Measurements from ENCODE around the gene CACNG6.

CACNG6 gene

DNA sequence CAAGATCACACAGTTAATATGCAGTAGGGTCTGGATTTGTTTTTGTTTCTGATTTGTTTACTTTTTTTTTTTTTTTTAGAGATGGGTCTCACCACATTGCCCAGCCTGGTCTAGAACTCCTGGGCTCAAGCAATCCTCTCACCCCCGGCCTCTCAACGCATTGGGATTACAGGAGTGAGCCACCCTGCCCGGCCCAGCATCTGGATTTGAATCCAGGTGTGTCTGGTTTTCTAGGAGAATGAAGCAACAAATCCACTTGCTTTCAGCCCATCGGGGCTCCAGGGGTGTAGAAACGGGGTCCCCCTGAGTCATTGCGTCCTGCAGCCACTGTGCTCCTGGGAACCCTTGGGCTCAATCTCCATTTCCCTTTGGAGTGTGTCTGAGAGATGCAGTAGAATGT, 22.1 kb upstream of the CACNG6 start:
- DNase-seq (ENCODE audit: low spot score), result no peak

DNA sequence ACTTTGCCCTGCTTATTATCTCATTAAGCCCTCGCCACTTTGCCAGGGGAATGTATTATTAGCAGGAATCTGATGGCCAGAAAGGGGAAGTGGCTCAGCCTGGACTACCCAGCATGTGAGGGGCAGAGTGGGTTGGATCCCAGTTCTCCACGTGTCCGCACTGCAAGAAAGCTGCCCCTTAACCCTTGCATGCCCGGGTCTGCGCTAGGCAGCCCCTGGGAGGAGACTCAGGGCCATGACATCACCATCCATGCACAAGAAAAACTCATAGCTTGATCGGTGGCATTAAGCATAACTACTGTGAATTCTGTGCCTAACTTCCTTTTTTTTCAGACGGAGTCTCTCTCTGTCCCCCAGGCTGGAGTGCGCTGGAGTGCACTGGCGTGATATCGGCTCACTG, 19.8 kb upstream of the CACNG6 start:
- no peak for DNase-seq (ENCODE audit: low spot score)

DNA sequence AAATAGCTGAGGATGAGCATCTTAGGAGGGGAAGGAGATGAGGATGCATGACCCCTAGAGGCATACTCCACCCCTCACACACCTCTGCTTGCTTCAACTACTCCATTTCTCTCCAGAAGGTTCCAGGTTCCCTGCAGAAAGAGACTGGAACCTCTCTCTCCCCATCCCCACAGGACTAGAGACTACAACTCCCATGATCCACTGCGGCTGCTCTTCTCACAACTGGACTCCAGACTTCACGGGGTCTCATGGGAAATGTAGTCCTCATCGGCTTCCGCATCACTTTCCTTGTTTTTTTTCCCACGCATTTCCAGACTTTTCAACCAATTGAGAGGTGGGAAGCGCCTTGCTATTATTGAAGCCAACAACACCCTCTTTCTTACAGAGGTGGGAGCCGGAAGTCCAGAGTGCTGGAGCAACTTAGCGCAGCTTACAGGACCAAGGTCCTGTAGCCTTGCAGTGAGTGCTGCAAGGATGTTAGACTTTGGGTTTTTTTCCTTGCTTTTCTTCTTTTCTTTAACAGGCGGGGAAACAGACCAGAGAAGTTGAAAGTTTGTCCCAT, 13.9 kb upstream of the CACNG6 start:
- DNase-seq (ENCODE audit: low spot score), result peak; percentile 95

DNA sequence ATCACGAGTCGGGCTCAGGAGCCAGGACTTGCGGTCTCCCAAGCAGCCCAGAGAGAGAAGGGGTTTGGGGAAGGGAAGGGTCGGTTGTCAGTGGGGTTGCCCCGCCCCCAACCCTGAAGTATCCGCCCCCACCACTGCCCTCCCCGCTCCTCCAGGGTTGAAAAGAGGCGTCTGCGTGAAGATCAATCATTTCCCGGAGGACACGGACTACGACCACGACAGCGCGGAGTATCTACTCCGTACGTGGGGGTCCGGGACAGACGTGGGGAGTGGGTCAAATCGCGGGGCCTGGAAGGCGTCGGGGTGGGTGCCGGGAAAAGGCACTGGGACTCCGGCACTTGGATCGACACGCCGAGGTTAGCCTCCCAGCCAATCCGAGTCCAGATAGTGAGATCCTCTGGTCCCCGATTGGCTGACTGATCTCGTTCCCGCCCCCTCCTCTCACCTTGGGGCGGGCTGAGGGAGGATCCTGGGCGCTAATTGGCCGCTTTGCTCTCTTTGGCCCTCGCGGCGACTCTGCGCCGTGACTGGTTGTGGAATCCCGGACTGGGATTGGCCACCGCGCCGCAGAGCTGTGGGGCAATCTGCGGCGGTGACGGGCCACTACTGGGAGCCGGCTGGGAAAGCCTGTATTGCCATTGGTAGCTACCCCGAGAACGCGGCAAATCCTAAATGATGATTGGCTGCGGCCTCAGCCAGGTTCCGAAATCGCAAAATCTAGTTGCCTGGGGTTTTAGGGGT, 13.3 kb upstream of the CACNG6 start:
- DNase-seq (ENCODE audit: low spot score), result peak; percentile 93

DNA sequence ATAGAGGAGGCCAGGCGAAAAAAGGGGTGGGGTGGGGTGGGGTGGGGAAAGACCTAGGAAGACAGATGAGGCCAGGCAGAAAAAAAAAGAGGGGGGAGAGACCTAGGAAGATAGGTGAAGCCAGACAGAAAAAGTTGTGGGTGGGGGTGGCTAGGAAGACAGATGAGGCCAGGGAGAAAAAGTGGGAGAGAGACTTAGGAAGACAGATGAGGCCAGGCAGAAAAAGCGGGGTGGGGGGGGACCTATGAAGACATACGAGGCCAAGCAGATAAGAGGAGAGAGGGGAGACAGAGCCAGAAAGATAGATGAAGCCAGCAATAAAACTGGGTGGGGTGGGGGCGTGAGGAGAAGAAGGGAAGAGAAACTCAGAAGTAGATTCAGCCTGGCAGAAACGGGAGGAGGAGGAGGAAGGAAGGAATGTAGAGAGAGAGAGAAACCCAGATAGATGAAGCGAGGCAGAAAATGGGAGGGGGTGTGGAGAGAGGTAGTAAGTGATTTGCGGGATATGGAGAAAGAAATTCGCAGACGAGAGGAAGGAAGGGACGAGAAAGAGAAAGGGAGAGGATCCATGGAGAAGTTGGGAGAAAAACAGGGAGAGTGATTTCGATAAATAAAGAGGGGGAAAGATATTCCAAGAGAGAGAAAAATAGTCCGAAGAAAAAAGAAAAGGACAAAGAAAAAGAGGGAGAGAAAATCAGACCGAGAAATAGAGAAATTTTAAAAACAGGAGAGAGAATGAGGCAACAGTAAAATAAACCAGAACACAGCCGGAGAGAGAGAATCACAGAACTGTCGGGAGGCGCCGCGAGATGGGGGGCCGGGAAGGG, 12.2 kb upstream of the CACNG6 start:
- DNase-seq (ENCODE audit: low spot score), result no peak

DNA sequence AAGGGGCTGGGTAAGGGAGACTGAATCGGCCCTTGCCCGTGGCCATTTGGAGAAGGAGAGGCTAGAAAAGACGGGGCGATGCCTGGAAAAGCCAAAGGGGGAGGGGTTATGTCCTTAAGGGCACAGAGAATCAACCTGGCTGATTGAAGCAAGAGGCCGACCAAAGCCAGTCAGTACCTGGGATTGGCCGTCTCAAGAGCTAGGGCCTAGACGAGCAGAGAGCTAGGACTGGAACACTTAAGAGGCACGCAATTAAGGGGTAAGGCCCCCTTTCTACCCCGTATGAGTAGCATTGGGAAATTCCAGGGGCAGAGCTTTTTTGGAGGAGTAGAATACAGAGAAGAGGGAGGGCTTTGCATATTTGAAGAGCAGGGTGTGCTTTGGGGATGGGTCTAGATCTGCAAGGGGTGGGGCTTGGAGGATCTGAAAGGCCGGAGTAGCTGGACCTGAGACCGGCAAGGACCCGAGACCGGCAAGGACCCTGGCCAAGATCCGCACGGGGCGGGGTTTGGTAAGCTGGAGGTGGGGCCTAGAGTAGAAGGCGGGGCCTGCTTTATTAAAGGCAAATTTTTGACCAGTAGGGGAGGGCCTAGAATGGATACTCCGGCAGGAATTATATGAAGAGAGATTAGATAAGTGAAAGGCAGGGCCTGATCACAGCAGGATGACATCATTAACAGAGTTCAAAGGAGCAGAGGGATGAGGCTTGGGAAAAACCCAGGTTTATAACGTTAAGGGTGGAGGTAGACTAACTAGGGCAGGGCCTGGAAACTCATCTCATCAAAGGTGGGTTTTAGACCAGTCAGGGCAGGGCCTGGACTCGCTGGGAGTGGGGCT, 10.7 kb upstream of the CACNG6 start:
- DNase-seq (ENCODE audit: low spot score), result no peak

DNA sequence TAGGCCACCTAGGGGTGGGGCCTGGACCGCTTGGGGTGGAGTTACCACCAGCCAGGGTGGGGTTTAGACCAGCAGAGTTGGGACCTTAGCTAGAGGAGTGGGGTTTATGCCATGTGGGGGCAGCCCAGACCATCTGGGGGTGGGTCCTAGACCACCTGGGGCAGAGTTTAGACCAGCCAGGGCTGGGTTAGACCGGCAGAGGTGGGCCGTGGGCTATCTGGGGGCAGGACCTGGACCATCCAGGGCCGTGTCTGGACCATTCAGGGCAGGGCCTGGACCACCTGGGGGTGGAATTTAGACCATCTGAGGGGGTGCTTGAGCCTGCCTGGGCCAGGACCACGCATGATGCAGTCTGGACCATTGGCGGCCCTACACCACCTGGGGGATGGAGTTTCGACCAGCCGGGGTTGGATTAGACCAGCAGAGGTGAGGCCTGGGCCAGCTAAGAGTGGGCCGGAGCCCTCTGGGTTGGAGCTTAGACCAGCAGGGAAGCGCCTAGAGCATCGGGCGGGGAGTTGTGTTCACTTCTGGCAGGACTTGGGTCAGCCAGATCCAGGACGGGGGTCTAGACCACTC, 10.0 kb upstream of the CACNG6 start:
- DNase-seq (ENCODE audit: low spot score), result no peak

DNA sequence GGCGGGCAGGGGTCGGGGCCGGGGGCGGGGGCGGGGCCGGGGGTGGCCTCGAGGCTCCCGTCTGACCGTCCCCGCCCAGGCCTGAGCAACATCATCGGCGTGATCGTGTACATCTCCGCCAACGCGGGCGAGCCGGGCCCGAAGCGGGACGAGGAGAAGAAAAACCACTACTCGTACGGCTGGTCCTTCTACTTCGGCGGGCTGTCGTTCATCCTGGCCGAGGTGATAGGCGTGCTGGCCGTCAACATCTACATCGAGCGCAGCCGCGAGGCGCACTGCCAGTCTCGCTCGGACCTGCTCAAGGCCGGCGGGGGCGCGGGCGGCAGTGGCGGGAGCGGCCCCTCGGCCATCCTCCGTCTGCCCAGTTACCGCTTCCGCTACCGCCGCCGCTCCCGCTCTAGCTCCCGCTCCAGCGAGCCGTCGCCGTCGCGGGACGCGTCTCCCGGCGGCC, 9.4 kb upstream of the CACNG6 start:
- no peak for DNase-seq (ENCODE audit: low spot score)

DNA sequence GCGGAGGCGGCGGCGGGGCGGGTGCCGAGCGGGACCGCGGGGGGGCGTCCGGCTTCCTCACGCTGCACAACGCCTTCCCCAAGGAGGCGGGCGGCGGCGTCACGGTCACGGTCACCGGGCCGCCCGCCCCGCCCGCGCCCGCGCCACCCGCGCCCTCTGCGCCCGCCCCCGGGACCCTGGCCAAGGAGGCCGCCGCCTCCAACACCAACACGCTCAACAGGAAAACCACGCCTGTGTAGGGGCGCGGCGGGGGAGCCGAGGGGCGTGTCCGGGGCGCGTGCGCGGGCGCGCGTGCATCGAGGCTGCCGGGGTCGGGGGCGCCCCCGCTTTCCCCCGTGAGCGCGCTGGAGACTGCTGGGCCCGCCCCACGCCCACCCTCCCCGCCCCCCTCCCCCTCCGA, 8.8 kb upstream of the CACNG6 start:
- DNase-seq (ENCODE audit: low spot score), result no peak

DNA sequence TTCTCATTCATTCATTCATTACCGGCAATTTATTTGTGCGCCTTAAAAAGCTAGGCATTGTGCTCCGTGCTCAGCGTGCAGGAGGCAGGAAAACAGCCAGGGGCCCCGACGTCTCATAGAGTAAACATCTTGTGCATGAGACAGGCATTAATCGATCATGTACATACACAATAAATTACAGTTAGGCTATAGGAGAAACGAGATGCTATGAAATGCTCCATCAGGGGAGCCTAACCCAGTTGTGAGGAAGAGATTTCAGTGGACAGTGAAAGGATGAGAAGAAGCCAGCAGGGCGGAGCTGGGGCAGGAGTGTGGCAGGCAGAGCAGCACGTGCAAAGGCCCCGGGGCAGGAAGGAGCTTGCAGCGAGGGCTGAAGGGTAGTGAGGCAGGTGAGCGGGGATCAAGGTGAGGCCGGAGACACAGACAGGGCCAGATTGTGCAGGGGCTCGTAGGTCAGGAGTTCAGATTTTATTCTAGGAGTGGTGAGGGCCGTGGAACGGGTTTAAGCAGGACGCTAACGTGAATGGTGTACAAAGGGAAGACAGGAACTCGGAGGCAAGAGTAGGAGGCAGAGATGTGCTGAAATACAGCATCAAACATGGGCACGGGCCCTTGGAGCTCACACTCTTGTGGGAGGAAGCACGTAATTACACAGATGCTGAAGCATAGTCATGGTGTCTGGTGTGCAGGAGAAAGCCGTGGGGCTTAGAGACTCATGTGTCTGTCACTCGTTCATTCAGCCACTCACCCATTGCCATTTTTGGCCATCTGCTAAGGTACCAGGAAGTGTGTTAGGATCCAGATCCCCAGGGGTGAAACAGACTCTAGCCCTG, 7.8 kb upstream of the CACNG6 start:
- no peak for DNase-seq (ENCODE audit: low spot score)

DNA sequence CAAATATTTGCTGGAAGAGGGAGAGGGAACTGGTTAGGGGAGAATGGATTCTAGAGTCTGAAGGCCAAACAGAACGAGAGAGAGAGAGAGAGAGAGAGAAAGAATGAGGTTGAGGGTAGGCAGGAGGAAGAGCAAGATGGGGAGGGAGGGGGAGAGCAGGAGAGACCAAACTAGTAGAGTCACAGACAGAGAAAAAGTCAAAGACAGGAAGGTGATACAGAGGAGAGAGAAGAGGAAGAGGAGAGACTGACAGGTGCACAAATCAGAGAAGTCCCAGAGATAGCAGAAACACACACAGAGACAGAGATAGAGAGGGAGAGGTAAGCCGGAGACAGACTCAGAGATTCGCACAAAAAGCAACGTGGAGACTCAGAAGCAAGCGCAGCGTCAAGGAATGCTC, 5.6 kb upstream of the CACNG6 start:
- DNase-seq (ENCODE audit: low spot score), result no peak

DNA sequence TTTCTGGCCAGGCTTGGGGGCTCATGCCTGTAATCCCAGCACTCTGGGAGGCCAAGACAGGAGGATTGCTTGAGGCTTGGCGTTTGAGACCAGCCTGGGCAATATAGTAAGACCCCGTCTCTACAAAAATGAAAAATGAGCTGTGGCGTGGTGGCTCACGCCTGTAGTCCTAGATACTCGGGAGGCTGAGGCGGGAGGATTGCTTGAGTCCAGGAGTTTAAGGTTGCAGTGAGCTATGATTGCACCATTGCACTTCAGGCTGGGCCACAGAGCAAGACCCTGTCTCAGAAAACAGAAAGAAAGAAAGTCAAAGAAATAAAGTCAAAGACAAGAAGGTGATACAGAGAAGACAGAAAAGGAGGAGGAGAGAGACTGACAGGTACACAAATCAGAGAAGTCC, 2.5 kb upstream of the CACNG6 start:
- no peak for DNase-seq (ENCODE audit: low spot score)

DNA sequence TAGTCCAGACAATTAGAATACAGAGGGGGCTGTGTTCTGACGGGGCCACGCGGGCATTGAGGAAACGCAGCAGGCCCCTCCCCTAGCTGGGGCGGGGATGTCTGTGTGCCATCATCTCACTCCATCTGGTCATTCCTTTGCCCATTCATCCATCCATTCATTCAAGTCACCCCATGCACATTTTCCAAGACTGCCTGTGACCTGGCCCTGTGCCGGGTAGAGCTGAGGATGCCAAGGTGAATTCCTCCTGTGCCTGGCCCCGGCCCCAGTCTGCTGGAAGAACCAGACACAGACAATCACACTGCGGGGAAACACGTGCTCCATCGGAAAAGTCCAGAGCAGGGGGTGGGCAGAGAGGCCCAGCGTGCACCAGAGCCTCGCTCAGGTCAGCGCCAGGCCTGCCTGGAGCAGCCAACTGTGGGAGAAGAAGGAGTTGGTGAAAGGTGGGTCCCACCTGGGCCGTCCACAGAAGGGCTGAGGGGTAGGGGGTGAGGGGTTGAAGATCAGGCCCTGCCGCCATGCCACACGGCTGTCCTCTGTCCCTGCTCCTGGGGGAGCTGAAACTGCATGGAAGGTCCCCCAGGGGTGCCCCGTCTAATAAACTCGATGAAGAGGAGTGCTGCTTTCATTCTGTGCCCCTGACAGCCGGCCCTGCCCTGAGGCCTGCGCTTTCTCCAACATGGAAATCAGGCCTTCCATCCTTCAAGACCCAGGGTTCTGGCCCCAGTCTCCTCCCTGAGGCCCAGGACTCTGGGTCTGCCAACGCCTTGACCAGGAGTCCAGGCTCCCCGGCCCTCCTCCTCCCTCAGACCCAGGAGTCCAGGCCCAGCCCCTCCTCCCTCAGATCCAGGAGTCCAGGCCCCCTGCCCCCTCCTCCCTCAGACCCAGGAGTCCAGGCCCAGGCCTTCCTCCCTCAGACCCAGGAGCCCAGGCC, 1.6 kb upstream of the CACNG6 start:
- DNase-seq (ENCODE audit: low spot score), result no peak

DNA sequence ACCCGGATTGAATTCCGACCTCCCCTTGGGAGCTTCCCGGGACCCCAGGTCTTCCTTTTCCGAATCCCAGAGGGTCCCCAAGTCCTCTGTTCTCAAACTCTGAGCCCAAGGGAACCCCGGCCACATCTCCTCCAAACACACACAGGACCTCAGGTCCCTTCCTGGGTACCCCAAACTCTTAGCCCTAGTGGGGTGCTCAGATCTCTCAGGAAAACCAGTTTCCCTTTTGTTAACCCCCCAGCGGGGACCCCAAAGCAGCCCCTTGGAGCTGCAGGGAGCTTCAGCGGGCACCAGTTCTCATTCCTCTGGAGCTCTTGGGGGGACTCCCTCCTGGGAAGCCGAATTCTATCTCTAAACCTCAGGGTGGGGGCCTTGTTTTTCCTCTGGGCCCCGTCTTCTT, 774 bp downstream of the CACNG6 start:
- no peak for DNase-seq (ENCODE audit: low spot score)

DNA sequence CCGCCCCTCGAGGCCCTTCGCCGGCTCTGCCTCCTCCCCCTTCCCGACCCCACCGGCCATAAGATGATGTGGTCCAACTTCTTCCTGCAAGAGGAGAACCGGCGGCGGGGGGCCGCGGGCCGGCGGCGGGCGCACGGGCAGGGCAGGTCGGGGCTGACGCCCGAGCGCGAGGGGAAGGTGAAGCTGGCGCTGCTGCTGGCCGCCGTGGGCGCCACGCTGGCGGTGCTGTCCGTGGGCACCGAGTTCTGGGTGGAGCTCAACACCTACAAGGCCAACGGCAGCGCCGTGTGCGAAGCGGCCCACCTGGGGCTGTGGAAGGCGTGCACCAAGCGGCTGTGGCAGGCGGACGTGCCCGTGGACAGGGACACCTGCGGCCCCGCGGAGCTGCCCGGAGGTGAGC, 1.4 kb downstream of the CACNG6 start:
- no peak for DNase-seq (ENCODE audit: low spot score)

DNA sequence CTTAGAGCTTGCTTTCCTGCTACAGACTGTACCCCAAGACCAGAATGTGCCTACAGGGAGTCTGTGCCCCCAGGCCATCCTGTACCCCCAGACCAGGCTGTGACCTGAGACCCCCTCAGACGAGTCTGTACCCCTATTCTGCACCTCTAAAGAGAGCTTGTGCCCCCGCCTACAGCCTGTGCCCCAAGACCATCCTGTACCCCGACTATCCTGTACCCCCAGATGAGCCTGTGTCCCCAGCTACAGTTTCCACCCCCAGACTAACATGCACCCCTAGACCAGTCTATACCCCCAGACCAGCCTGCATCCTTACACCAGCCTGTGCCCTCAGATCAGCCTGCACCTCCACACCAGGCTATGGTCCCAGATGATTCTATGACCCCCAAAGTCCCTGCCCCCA, 2.0 kb downstream of the CACNG6 start:
- no peak for DNase-seq (ENCODE audit: low spot score)

DNA sequence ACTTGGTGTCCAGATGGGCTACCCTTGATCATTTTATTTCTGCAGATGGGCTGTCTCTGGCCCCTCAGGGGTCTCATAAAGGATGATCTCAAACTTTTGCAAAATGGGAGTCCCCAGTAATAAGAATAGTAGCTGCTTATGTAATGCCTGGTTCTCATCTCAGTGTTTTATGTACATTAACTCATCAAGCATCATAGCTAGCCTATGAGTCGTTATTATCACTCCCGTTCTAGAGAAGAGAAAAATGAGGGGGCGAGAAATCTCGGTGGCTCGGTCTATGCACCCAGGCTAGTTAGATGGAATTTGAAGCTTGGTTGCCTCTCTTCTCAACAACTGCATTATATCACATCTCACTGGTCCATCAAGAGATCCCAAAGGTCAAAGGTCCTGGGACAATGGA, 3.4 kb downstream of the CACNG6 start:
- no peak for DNase-seq (ENCODE audit: low spot score)

DNA sequence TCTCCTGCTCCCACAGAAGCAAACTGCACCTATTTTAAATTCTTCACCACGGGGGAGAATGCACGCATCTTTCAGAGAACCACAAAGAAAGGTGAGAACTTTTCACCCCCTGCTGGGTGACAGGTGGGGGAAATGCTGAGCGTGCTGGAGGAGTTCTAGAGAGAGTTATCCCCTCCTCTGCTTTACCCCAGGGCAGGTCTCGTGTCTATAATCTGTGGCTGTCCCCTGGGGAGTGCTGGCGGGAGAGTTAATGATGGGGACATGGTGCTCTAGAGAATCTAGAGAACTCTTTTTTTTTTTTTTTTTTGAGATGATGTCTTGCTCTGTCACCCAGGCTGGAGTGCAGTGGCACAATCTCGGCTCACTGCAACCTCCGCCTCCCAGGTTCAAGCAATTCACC, 6.8 kb downstream of the CACNG6 start:
- DNase-seq (ENCODE audit: low spot score), result no peak

DNA sequence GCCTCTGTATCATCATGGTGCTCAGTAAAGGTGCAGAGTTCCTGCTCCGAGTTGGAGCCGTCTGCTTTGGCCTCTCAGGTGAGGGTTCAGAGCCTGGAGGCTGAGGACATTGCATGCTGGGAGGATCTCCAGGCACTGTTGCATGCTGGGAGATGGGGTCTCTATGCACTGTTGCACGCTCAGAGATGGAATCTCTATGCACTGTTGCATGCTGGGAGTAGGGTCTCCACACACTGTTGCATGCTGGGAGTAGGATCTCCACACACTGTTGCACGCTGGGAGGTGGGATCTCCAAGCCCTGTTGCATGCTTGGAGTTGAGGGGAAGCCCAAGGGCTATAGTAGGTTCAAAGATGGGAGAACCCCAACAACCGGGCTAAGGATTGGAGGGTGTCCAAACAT, 8.3 kb downstream of the CACNG6 start:
- DNase-seq (ENCODE audit: low spot score), result no peak

DNA sequence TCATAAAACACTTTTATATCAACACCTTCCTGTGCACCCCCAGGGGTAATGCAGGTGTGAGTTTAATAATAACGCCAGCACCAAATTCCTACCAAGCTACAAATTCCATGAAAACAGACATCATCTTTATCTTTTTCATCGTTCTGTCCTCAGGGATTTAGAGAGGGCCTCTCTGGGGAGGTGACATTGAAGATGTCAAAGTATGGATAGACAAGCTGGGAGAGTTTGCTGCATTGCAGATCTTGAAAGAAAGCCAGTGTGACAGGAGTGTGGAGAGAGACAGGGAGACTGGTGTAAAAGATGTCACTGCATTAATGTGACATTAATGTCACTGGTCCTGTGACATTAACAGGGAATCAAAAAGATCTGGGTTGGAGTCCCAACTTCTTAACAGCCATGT, 10.1 kb downstream of the CACNG6 start:
- DNase-seq (ENCODE audit: low spot score), result no peak
